IPS-NIHi7 (cell line): Measurements from ENCODE around the gene HOXB3.
A peak's percentile ranks its signal among the peaks of the same experiment; 100 is the strongest.

Source experiments
- DNase-seq: peaks from one replicate; pipeline ENCODE4 v3.0.0; 2012; ENCODE audit warnings: mixed read lengths; ENCODE audit errors: extremely low spot score

HOXB3 gene

GRCh38 chr17:48500435-48501426, 89.3 kb downstream of the HOXB3 start:
- peak; percentile 50 for DNase-seq

GRCh38 chr17:48499735-48500434, 90.2 kb downstream of the HOXB3 start:
- no peak for DNase-seq

GRCh38 chr17:48499248-48499647, 90.8 kb downstream of the HOXB3 start:
- no peak for DNase-seq
